IPS-11a (cell line): Measurements from ENCODE around the gene OR4F6.
"Not testable (repeated sequence)": the region's sequence is repeated elsewhere in the genome, so short reads cannot be mapped to it uniquely, and the experiment has no call there.

Experiments used
- H3K4me3 ChIP-seq: one replicate; pipeline ENCODE4 v1.5.1; 2013; ENCODE audit warnings: low read depth, low read length, control low read depth

OR4F6 gene, protein sequence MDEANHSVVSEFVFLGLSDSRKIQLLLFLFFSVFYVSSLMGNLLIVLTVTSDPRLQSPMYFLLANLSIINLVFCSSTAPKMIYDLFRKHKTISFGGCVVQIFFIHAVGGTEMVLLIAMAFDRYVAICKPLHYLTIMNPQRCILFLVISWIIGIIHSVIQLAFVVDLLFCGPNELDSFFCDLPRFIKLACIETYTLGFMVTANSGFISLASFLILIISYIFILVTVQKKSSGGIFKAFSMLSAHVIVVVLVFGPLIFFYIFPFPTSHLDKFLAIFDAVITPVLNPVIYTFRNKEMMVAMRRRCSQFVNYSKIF

DNA sequence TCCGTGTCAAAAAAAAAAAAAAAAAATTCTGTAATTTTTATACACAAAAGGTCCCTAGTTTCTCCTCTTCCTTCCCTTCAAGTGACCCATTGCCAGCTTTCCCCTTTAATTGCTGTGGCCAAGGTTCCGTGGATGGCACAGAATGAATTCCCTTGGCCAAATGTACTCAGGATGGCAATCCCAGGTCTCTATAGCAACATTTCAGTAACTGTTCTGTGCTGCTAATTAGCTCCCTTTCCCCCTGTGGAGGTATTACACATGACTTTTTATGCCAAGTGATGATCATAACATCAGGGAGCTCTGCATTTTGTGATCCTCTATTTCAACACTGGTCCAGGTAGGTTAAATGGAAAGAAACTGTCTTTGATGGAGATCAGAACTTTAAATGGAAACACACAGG lies at the start of gene OR4F6:
OR4F6 (plus strand) TSS at position 301 of the 400 bp plus-strand sequence. CDS start 2,211 bp downstream, outside the sequence.
- no peak within 1 kb of the TSS for H3K4me3 ChIP-seq

DNA sequence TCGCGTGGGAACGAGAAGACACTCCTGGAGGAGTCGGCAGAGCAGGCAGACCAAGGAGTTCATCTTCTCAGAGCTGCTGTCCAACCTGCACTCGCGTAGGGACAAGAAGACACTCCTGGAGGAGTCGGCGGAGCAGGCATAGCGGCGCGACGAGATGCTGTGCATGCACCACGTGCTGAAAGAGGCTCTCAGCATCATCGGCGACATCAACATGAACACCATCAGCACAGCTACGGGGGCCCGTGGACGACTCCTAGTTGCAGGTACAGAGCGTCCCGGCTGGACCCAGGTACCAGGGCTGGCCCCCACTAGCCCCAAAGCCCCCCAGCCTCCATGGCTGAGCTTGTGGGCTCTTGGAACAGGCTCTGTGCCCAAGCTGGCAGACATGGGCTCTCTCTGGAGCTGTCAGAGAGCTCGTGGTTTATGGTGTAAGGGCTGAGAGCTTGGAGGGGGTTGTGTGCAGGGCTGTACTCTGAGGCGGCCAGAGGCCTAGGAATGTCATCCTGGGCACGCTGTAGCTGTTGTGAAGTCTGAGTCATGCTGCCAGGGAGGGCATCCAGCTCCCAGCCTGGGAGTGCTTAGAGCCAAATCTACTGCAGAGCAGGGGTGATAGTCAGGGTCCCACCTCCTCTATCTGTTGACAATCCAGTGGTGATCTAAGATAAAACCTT lies 38.5 kb upstream of the OR4F6 start:
- H3K4me3 ChIP-seq, result not testable (repeated sequence)

DNA sequence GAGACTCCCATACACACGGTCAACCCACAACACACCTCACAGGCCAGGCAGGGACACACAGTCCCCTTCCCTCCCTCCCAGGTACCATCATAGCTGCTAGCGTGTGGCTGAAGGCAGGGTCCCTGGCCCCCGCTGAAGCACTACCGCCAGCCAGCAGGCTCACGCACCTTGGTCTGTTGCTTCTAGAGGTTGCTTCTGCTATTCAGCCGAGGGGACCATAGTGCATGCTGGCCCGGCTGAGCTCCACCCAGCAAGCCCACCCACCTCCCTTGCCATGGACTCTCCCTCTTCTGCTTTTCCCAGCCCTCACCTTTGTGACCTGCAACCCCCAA lies 38.0 kb upstream of the OR4F6 start:
- not testable (repeated sequence) for H3K4me3 ChIP-seq

DNA sequence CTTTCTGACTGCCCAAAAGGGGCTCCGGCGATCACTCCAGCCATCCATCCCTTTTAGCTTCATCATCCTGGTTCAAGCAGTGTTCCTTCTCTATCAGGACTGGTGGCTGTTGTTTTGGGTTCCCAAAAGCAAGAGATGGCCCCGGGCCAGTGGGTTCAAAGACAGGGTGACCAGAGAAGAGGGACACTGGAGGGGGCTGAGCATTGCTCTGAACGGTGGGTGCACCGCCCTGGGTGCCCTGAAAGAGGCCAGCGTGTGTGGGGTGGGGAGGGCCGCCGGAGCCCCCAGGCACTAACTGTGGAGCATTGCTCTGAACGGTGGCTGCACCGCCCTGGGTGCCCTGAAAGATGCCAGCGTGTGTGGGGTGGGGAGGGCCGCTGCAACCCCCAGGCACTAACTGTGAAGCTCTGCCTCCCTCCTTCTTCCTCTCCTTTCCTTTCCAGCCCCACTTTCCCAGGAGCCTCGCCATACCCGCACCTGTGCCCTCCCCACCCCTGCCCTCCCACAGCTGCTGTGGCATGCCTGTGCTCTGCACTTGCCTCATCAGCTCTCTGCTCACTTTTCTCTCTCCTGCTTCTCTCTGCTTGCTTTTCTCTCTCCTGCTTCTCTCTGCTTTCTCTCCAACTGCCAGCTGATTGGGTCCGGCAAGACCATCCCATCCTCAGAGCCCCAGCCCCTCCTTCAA lies 37.4 kb upstream of the OR4F6 start:
- H3K4me3 ChIP-seq, result no peak overlapping the region

DNA sequence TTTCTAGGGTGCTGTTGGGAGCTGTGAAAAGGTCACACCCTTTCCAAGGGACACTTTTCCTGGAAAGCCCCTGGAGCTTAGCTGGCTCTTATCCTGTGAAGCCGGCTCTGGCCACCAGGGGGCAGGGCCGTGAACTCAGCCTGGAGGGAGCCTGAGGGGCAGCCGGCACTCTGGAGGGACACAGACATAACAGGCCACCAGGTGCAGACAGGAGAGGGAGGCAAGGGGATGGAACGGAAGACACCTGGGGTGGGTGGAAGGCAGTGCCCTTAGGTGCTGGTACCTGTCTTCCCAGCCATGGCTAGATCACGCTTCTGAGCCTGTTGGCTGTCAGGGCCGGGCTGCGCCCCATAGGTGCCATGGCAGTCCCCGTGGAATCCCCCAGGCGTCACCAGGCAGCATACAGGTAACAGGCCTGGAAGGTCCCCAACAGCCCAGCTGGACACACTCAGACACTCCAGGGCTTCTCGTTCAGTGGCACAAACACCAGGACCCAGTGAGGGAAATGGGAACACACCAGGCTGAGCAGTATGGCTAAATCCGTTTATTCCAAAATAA lies 36.1 kb upstream of the OR4F6 start:
- not testable (repeated sequence) for H3K4me3 ChIP-seq

DNA sequence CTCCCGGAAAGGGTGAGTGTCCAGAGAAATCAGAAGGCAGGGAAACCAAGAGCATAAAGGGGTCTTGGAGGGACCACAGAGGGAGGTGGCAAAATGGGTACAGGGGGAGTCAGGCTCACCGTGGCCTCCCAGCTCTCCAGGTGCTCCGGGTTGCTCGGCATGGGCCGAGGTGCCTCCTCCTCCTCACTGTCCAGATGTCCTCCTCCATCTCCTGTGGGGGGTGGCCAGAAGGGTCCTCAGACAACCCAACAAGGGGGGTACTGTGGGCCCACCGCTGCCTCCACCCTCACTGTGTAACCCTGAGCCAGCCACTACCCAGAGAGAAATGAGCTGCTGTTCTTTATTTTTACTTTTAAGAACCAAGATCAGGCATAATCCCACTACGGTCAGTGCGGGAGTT lies 30.4 kb upstream of the OR4F6 start:
- no peak overlapping the region for H3K4me3 ChIP-seq

DNA sequence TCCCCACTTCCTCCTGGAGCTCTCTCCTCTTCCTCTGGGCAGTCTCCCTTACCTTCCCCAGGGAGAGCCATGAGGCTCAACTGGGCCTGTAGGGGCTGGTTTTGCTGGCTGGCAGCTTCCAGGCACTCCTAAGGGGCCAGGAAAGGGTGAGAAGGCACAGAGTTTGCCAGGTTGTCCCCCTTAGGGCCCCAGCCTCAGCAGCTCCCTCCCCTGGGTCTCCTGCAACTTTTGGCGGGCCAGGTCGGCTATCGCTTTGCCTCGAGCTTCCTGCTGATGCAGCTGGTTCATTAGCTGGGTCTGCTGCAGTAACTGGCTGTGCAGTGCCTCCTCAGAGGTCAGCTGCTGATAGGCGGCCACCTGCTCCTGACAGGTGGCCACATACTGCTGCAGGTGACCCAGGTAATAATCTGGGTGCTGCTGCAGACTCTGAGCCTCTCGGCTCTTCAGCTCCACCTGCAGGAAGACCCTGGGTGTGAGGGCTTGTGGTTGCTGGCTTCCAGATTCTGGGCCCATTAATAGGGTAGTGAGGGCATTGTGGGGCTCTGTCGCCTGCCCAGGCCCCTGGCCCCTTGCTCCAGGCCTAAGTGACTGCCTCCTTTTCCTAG lies 29.7 kb upstream of the OR4F6 start:
- no peak overlapping the region for H3K4me3 ChIP-seq

DNA sequence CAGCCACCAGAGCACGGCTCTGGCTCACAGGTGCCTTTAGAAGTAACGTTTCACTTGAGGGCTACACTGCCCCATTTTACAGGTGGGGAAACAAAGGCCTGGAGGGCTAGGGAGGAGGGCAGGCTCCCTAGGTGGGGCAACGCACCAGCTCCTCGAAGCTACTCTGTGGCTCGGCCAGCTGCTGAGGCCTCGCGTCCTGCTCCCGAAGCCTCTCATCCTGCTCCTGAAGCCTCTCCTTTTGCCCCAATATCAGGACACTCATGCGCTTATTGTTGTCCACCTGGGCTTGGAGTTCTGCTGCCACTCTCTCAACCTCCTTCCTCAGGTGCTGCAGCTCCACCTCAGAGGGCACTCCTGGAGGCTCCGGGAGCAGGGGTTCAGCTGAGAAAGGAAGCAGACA lies 28.2 kb upstream of the OR4F6 start:
- no peak overlapping the region for H3K4me3 ChIP-seq

DNA sequence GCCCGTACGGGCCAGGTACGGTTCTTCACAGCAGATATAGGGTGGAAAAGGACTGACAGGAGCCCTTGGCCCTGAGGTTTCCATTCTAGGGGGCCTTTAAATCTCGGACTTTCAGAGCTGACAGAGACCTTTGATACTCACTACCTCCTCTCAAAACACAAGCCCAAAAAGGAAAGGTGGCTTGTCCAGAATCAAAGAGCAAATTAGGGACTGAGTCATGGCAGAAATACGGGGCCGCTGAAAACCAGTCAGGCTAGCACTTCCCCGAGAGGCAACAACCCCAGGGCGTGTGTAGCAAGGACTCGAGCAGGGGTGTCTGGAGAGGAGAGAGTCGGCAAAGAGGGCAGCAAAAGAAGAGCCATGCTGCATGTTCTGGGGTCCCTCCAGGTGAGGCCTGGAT lies 24.7 kb upstream of the OR4F6 start:
- not testable (repeated sequence) for H3K4me3 ChIP-seq

DNA sequence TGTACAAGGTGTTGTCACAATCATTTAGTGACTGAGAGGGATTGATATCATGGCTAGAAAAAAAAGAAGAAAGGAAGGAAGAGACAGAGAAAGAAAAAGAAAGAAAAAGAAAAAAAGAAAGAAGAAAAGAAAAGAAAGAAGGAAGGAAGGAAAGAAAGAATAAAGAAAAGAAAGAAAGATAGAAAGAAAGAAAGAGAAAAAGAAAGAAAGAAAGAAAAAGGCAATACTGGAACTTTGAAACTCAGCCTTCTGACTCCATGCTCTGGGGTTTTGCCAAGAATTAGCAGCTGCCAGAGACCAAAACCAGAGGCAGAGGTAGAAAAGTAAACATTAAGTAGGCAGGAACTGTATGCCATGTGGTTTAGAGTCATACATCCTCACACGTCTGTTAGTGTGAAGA lies 23.1 kb upstream of the OR4F6 start:
- not testable (repeated sequence) for H3K4me3 ChIP-seq

DNA sequence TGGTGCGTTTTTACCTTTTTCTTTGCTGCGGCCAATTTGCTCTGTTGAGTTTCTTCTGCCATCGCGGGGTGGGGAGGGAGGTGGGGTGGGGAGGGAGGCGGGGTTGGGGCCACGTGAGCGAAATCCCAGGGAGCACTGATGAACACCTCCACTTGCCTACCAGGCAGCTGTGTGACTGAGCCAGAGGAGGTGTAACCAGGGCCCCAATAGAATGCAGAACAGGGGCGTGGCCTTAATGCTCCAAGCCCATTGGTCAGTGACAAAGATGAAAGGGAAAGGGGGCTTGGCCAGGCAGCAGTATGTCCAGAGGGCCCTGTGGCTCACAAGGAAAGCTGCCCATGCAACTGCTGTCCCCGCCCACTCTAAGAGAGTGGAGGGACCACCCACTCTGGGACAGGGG lies 21.4 kb upstream of the OR4F6 start:
- no peak overlapping the region for H3K4me3 ChIP-seq

DNA sequence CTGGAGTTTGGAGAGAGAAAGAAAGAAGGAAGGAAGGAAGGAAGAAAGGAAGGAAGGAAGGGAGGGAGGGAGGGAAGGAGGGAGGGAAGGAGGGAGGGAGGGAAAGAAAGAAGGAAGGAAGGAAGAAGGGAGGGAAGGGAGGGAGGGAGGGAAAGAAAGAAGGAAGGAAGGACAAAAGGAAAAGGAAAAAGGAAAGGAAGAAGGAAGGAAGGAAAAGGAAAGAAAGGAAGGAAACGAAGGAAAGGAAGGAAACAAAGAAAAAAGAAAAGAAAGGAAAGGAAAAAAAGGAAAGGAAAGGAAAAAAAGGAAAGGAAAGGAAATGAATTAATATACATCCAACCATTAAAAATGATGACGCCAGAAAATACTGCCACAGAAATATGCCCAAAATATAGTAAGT lies 18.7 kb upstream of the OR4F6 start:
- H3K4me3 ChIP-seq, result no peak overlapping the region

DNA sequence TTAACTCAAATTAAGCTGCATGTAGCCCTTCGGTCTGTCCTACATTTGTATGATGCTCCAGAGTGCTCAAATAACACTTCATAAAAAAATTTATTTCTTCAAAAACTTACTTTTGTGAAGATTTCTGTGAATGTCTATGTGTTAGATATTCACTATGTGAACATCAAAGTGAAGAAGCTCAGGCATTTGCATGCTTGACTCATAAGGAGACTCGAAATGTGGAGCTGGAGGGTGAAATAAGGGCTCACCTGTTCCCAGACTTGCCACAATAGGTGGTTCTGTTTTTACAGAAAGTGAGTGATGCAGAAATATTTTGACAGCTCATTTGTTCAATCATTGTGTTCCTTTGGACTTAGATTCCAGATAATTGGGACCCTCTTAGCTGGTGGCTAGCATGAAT lies 16.9 kb upstream of the OR4F6 start:
- not testable (repeated sequence) for H3K4me3 ChIP-seq

DNA sequence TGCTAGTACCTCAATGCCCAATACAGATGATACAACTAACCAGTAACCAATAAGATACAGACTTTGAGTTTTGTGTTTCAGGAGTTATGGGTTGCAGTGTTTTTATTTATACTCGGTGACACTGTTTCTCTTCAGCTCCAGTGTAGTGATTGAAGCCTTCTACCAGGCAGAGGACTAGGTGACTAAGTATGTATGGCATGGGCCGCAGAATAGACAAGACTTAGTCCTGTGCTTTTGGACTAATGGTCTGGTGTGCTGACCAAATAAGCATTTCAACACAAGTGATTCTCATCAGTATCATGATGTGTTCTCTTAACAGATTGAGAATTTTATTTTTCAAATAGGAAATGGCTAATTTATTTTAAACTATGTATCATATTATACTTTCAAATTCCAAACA lies 15.3 kb upstream of the OR4F6 start:
- not testable (repeated sequence) for H3K4me3 ChIP-seq

DNA sequence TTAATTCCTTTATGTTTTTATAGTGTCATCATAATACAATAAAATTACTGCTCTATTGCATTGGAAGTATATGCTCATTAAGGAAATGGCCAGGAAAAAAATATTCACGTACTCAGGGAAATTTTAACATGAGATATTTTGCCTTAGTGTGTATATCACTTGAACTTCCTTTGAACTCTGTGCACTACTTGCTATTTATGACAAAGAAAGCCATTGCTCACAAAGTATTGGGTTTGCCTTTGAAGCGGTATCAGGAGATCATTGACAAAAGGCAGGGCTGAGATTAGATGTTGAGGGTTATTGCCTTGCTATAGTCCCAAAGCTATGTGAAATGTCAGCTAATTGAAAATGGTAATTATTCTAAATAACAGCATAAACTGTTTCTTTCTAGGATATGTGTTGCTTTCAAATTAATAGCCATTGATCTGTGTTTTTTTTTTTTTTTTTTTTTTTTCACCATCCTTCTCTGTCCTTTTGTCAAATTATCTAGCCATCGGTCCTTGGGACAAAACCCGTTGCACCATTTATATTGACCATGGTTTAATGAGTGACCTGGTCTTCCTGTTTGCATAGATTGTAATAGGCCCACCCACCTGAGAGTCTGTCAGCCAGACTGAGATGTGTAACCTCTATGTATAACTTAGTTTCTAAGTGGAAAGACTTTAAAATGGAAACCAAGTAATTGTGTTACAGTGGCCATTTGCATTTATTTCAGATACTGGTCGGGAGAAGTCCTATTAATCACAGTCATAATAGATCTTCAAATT lies 14.6 kb upstream of the OR4F6 start:
- H3K4me3 ChIP-seq, result not testable (repeated sequence)

DNA sequence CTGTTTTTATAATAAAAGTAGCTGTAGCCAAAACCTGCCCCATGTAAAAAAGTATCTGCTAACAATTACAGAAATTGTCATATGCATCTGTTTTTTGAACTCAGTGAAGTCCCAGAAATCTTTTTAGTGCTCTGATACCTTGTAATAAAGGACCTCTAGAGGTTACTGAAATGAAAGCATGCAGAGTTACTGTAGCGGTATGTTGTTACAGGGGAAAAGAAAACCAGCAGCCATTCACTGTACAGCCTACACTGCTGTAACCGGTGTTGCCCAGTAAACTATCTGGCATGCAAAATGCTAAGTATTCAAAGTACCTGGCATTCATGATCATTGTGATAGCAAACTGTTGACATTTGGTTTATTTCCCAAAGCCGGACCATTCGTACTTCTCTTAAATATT lies 12.6 kb upstream of the OR4F6 start:
- not testable (repeated sequence) for H3K4me3 ChIP-seq

DNA sequence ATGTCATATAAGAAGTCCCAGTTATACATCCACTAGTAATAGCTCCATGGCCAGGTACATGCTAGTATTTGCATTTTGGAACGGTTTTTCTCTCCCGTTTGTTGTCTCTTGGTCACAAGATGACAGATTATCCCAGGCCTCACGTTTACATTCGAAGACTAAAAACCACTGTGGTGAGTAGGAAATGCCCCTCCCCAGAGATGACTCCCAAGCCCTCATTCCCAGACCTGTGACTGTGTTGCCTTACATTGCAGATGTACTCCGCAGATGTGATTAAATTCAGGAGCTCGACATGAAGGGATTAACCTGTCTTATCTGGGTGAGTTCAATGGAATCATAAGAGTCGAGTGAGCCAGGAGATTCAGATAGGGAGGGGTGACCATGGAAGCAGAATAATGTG lies 9.3 kb upstream of the OR4F6 start:
- not testable (repeated sequence) for H3K4me3 ChIP-seq

DNA sequence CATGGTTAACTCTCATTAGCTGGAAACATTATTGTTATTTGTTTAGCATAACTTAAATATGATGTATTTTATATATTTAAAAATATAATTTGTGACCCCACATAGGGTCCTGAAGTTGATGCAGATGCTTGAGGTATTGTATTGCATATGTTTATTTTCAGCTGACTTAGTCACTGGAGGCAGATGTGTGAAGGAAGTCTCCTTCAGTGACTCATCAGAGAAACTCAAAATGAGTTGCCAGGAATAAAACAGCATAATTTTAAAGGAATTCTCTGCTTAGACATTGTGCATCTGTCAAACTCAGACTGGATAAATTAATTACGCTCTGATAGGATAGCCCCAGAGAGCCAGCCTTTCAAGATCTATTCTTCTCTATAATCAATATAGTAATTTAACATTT lies 7.9 kb upstream of the OR4F6 start:
- no peak overlapping the region for H3K4me3 ChIP-seq

DNA sequence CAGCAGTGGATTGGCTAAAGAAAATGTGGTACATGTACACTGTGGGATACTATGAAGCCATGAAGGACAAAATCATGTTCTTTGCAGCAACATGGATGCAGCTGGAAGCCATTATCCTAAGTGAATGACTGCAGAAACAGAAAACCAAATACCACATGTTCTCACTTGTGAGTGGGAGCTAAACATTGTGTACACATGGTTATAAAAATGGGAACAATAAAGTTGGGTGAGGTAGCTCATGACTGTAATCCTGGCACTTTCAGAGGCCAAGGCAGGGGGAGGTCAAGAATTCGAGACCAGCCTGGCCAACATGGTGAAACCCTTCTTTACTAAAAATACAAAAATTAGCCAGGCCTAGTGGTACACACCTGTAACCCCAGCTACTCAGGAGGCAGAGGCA lies 3.6 kb upstream of the OR4F6 start:
- H3K4me3 ChIP-seq, result no peak overlapping the region

DNA sequence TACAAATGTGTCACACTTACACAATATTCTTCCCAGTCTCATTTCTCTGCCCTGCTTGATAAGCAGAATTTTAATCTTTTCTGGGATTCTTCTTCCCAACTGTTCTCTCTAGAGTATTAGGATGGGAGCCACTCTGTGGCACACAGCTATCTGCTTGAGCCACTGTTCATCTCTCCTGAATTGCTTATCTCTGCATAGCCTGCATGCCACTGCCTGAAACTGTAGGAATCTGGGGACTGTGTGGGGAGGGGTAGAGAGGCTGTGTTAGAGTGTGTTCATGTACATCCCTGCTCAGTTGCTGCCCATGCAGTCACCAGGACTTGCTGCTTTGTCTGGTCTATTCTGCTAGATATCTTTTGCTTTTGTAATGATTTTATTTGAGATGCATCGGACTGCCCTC lies 2.3 kb upstream of the OR4F6 start:
- no peak overlapping the region for H3K4me3 ChIP-seq

DNA sequence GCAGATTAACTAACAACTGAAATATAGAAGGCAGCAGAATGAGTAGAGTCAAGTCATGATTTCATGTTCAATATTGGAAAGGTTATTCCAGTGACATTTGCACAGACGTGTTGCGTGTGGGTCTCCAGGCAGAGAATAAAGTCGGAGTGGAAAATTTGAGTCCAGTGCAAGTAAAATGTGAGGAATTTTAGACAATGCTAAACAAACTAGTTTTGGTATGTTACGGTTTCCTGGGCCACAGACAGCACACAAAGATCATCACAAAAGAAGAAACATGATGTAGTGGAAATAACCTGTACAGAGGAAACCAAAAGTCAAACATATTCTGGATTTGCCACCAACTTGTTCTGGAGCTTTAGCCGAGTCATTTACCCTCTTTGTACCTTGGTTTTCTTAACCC lies 367 bp downstream of the OR4F6 start:
- H3K4me3 ChIP-seq, result no peak overlapping the region
